ENCODE results near the gene KLHDC10. TPM values are rescaled to one million over a fixed set of nuclear protein-coding genes. Genes with fewer than 3 reads are reported as not detected.

The KLHDC10 gene
- polyA plus RNA-seq, 1 donor (not counting 4 experiments of a cell fraction or from before 2014, with no cell fraction given) = 22.7 TPM

GRCh38 chr7:130024390-130024789, 45.9 kb upstream of the KLHDC10 start:
- H3K4me3 ChIP-seq (ENCODE audit: control insufficient read depth in 2 of 3, extremely low read depth in 1 of 3, insufficient read depth in 2 of 3, low read depth in 1 of 3, low read length in 3 of 3) = no peak overlapping the region
- no peak overlapping the region for H3K4me2 ChIP-seq (ENCODE audit: control insufficient read depth, extremely low read depth, insufficient read depth, low read depth, low read length)
- no peaks in the 10 kb centered on the region for H3K79me2 ChIP-seq (ENCODE audit: control insufficient read depth, insufficient read depth, low read length)
- FAIRE-seq (no peak), DNase-seq (ENCODE audit: low read depth, low spot score) (no peak)
- H3K9me1 ChIP-seq (ENCODE audit: control insufficient read depth, extremely low read depth, insufficient read depth, low read length) = no peaks in the 10 kb centered on the region
- H2AFZ ChIP-seq (ENCODE audit: control insufficient read depth, low read length) = no peak overlapping the region
- no peaks in the 10 kb centered on the region for H3K27me3 ChIP-seq (ENCODE audit: control insufficient read depth, extremely low read depth, insufficient read depth, low read length)
- H3K9ac ChIP-seq (ENCODE audit: control insufficient read depth, extremely low read depth, insufficient read depth, low read length) = no peak overlapping the region
- no peak overlapping the region for H3K27ac ChIP-seq (ENCODE audit: control insufficient read depth, insufficient read depth, low read length)
- H3K4me1 ChIP-seq (ENCODE audit: control insufficient read depth, extremely low read depth, insufficient read depth, low read length) = peaks cover 11% of the 10 kb centered on the region
- no peaks in the 10 kb centered on the region for H3K9me3 ChIP-seq (ENCODE audit: control insufficient read depth, low read depth, low read length)
- peaks cover 18 to 24% of the 10 kb centered on the region in 2 experiments for H3K36me3 ChIP-seq (ENCODE audit: control insufficient read depth in 2 of 2, extremely low read depth in 1 of 2, insufficient read depth in 2 of 2, low read length in 2 of 2)
- no peaks in the 10 kb centered on the region for H4K20me1 ChIP-seq (ENCODE audit: control insufficient read depth, extremely low read depth, insufficient read depth, low read length)
- TF ChIP-seq EZH2 (IDR thresholded peaks at IDR 0.05; ENCODE audit: low read length) = no peak
- no peak for TF ChIP-seq CTCF (optimal IDR thresholded peaks at IDR 0.05 in 1 of 3, IDR thresholded peaks at IDR 0.05 in 1 of 3, conservative IDR thresholded peaks at IDR 0.05 in 1 of 3; ENCODE audit: extremely low read depth in 1 of 3, insufficient read depth in 2 of 3, low read length in 3 of 3)
- dilution Hi-C loops (cut with MboI; ENCODE audit: extremely low pct_ligation_motif_present, low sequenced_read_pairs) = no loop called here

GRCh38 chr7:130032698-130033097, 37.6 kb upstream of the KLHDC10 start:
- Histone ChIP-seq H3K27me3 (ENCODE audit: control insufficient read depth, extremely low read depth, insufficient read depth, low read length) (no peaks in the 10 kb centered on the region), H2AFZ (ENCODE audit: control insufficient read depth, low read length) (no peak overlapping the region), H3K9me1 (ENCODE audit: control insufficient read depth, extremely low read depth, insufficient read depth, low read length) (no peaks in the 10 kb centered on the region), H4K20me1 (ENCODE audit: control insufficient read depth, extremely low read depth, insufficient read depth, low read length) (no peaks in the 10 kb centered on the region), H3K4me2 (ENCODE audit: control insufficient read depth, extremely low read depth, insufficient read depth, low read depth, low read length) (no peak overlapping the region), H3K27ac (ENCODE audit: control insufficient read depth, insufficient read depth, low read length) (no peak overlapping the region), H3K9ac (ENCODE audit: control insufficient read depth, extremely low read depth, insufficient read depth, low read length) (no peak overlapping the region), H3K79me2 (ENCODE audit: control insufficient read depth, insufficient read depth, low read length) (no peaks in the 10 kb centered on the region), H3K4me1 (ENCODE audit: control insufficient read depth, extremely low read depth, insufficient read depth, low read length) (no peaks in the 10 kb centered on the region), H3K9me3 (ENCODE audit: control insufficient read depth, low read depth, low read length) (no peaks in the 10 kb centered on the region), H3K4me3 (ENCODE audit: control insufficient read depth in 2 of 3, extremely low read depth in 1 of 3, insufficient read depth in 2 of 3, low read depth in 1 of 3, low read length in 3 of 3) (no peak overlapping the region), H3K36me3 (ENCODE audit: control insufficient read depth in 2 of 2, extremely low read depth in 1 of 2, insufficient read depth in 2 of 2, low read length in 2 of 2) (peaks cover 7 to 12% of the 10 kb centered on the region in 2 experiments)
- dilution Hi-C loops (cut with MboI; ENCODE audit: extremely low pct_ligation_motif_present, low sequenced_read_pairs) = no loop called here
- DNase-seq (ENCODE audit: low read depth, low spot score) (no peak), FAIRE-seq (no peak)
- TF ChIP-seq CTCF (optimal IDR thresholded peaks at IDR 0.05 in 1 of 3, IDR thresholded peaks at IDR 0.05 in 1 of 3, conservative IDR thresholded peaks at IDR 0.05 in 1 of 3; ENCODE audit: extremely low read depth in 1 of 3, insufficient read depth in 2 of 3, low read length in 3 of 3) = no peak
- TF ChIP-seq EZH2 (IDR thresholded peaks at IDR 0.05; ENCODE audit: low read length) = no peak
